ENCODE results near the gene RBM19. TPM values are rescaled to one million over a fixed set of nuclear protein-coding genes. Genes with fewer than 3 reads are reported as not detected.

RBM19 gene
- total RNA-seq, 1 experiment from 2014 or later: 47.2 TPM

DNA sequence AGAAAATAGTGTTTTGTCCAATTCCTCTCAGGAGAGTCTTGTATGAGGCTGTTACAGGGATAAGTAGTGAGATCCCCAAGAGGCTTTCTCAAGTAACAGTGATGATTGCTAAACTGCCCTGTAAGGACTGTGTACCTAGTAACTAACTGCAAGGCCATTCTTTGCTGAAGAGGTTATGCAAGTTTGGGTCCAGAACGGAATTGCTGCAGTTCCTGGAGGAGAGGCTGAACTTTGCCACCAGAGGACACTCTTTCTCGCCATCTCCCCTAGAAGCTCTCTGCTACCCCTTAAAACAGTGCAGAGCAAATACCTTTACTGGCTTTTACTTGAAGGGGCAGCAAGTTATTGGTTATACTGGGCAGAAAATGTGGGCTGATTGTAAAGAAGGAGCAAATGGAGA lies 180.0 kb downstream of the RBM19 start:
- BruUV-seq (replicated peaks): no TSS peak
- no peak for DNase-seq
- TF ChIP-seq, protein P1, sequence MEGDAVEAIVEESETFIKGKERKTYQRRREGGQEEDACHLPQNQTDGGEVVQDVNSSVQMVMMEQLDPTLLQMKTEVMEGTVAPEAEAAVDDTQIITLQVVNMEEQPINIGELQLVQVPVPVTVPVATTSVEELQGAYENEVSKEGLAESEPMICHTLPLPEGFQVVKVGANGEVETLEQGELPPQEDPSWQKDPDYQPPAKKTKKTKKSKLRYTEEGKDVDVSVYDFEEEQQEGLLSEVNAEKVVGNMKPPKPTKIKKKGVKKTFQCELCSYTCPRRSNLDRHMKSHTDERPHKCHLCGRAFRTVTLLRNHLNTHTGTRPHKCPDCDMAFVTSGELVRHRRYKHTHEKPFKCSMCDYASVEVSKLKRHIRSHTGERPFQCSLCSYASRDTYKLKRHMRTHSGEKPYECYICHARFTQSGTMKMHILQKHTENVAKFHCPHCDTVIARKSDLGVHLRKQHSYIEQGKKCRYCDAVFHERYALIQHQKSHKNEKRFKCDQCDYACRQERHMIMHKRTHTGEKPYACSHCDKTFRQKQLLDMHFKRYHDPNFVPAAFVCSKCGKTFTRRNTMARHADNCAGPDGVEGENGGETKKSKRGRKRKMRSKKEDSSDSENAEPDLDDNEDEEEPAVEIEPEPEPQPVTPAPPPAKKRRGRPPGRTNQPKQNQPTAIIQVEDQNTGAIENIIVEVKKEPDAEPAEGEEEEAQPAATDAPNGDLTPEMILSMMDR (IDR thresholded peaks at IDR 0.05; ENCODE audit: unreplicated experiment): no peak
- Mint-ChIP-seq H3K27me3 (ENCODE audit: unreplicated experiment) (peaks cover 74% of the 10 kb centered on the region), H3K4me3 (ENCODE audit: low read depth, unreplicated experiment) (no peak overlapping the region), H3K36me3 (ENCODE audit: insufficient read depth, unreplicated experiment) (no peaks in the 10 kb centered on the region), H3K9me3 (ENCODE audit: low read depth, unreplicated experiment) (no peaks in the 10 kb centered on the region), H3K4me1 (ENCODE audit: low read depth, unreplicated experiment) (no peaks in the 10 kb centered on the region), H3K27ac (ENCODE audit: unreplicated experiment) (no peak overlapping the region)
- intact Hi-C loops (cut with micrococcal nuclease; ENCODE audit: unreplicated experiment): no loop called here
- CTCF ChIA-PET: no interaction called here

DNA sequence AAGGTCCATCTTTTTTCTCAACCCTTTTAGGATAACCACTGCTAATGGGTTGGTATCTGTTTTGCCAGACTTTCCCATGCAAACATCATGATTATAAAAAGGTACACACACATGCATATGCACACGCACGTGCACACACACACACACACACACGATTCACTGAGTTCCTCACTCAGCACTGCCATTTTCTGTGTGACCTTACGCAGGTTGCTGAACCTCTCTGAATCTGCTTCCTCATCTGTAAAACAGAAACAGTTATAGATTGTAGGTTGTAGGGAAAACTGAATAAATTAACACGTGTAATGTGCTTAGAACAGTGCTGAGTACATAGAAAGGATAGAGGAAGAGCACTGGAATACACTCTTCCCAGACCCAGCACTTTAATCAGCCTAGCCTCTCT lies 182.3 kb downstream of the RBM19 start:
- CTCF ChIA-PET: no interaction called here
- Mint-ChIP-seq H3K27me3 (ENCODE audit: unreplicated experiment) (peaks cover 80% of the 10 kb centered on the region), H3K27ac (ENCODE audit: unreplicated experiment) (no peak overlapping the region), H3K9me3 (ENCODE audit: low read depth, unreplicated experiment) (no peaks in the 10 kb centered on the region), H3K36me3 (ENCODE audit: insufficient read depth, unreplicated experiment) (no peaks in the 10 kb centered on the region), H3K4me3 (ENCODE audit: low read depth, unreplicated experiment) (no peak overlapping the region), H3K4me1 (ENCODE audit: low read depth, unreplicated experiment) (no peaks in the 10 kb centered on the region)
- no TSS peak for BruUV-seq (replicated peaks)
- no peak for DNase-seq
- intact Hi-C loops (cut with micrococcal nuclease; ENCODE audit: unreplicated experiment): no loop called here
- TF ChIP-seq, protein P1 (IDR thresholded peaks at IDR 0.05; ENCODE audit: unreplicated experiment): no peak

DNA sequence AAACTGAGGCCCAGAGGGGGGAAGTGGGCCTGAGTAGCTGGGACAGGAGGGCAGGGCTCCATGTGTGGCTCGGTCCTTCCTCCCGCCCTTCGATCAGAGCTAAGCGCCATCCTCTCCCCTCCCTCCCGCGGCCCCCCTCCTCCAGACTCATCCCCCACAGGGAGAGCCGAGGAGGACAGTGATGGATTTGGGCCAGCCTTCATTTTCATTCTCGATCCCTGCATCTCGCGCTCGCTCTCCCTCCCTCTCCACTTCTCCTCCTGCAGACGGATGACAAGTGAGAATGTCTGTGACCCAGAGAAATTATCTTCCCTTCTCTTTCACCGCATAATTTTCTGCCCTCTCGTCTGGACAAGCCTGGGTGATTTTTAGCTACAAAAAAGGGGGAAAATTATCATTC lies 183.3 kb downstream of the RBM19 start:
- TF ChIP-seq, protein P1 (IDR thresholded peaks at IDR 0.05; ENCODE audit: unreplicated experiment): no peak
- no TSS peak for BruUV-seq (replicated peaks)
- DNase-seq: no peak
- peaks cover 74% of the 10 kb centered on the region for H3K27me3 Mint-ChIP-seq (ENCODE audit: unreplicated experiment)
- no peaks in the 10 kb centered on the region for H3K36me3 Mint-ChIP-seq (ENCODE audit: insufficient read depth, unreplicated experiment)
- no peaks in the 10 kb centered on the region for H3K4me1 Mint-ChIP-seq (ENCODE audit: low read depth, unreplicated experiment)
- no peaks in the 10 kb centered on the region for H3K9me3 Mint-ChIP-seq (ENCODE audit: low read depth, unreplicated experiment)
- H3K4me3 Mint-ChIP-seq (ENCODE audit: low read depth, unreplicated experiment): no peak overlapping the region
- CTCF ChIA-PET: no interaction called here
- no peak overlapping the region for H3K27ac Mint-ChIP-seq (ENCODE audit: unreplicated experiment)
- intact Hi-C loops (cut with micrococcal nuclease; ENCODE audit: unreplicated experiment): no loop called here

DNA sequence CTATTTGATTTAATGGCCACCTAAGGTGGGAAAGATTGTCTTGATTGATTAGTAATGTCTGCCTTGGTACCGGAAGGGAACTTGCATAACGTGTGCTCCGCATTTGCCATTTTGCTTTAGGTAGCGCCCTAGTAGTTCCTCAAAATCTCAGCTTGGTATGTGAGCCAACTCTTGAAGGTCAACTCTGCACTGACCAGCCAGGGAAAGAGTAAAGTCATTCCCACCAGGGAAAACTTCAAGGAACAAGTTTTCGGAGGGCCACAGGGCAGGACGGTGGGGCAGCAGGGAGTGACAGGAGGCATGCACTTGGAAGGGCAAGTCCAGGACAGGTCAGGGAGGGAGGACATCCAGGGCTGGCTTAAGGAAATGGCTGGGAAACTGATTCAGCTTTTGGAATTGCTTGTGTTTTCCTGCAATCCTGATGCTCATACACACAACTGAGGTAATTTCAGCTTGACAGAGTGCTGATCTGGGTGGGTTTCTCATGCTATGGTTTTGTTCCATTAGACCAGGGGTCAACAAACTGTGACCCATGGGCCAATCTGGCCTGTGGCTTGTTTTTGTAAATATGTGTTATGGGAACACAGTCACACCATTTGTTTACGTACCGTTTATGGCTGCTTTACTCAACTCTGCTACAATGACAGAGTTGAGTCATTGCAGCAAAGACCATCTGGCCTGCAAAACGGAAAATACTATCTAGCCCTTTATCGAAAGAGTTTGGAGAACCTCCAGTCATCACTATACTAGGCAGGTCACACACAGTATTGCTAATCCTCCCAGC lies 184.5 kb downstream of the RBM19 start:
- CTCF ChIA-PET: no interaction called here
- intact Hi-C loops (cut with micrococcal nuclease; ENCODE audit: unreplicated experiment): no loop called here
- TF ChIP-seq, protein P1 (IDR thresholded peaks at IDR 0.05; ENCODE audit: unreplicated experiment): no peak
- Mint-ChIP-seq H3K4me3 (ENCODE audit: low read depth, unreplicated experiment) (no peak overlapping the region), H3K9me3 (ENCODE audit: low read depth, unreplicated experiment) (no peaks in the 10 kb centered on the region), H3K27me3 (ENCODE audit: unreplicated experiment) (peaks cover 61% of the 10 kb centered on the region), H3K4me1 (ENCODE audit: low read depth, unreplicated experiment) (no peaks in the 10 kb centered on the region), H3K27ac (ENCODE audit: unreplicated experiment) (no peak overlapping the region), H3K36me3 (ENCODE audit: insufficient read depth, unreplicated experiment) (no peaks in the 10 kb centered on the region)
- BruUV-seq (replicated peaks): no TSS peak
- no peak for DNase-seq

Measured in Calu3 (cell line).